Ramos (cell line): ENCODE results near the gene AMZ2.
"Not testable (repeated sequence)": the region's sequence is repeated elsewhere in the genome, so short reads cannot be mapped to it uniquely, and the experiment has no call there.

Experiments
- in situ Hi-C: fragments of 300-500 bp; cut with MboI; formaldehyde crosslinking; loops from one replicate; pipeline ENCODE4 v1.14.3; 2022; ENCODE audit warnings: low sequenced_read_pairs; ENCODE audit not compliant: unreplicated experiment

AMZ2 gene

GRCh38 chr17:68246271-68247028 is 1.4 kb upstream of the AMZ2 start:
- in situ Hi-C loops, result loop anchor here (25.0 kb wide), 3 partner anchors 434 to 1341 kb away; no protein-coding TSS in a partner anchor

GRCh38 chr17:68248199-68248825 is 469 bp downstream of the AMZ2 start:
- in situ Hi-C loops, result loop anchor here (25.0 kb wide), 3 partner anchors 436 to 1339 kb away; no protein-coding TSS in a partner anchor

GRCh38 chr17:68248891-68249290 is 1.0 kb downstream of the AMZ2 start:
- in situ Hi-C loops, result loop anchor here (25.0 kb wide), 3 partner anchors 437 to 1338 kb away; no protein-coding TSS in a partner anchor

GRCh38 chr17:68249354-68249765 is 1.5 kb downstream of the AMZ2 start:
- in situ Hi-C loops, result loop anchor here (25.0 kb wide), 3 partner anchors 437 to 1338 kb away; no protein-coding TSS in a partner anchor

GRCh38 chr17:68253426-68253825 is 5.6 kb downstream of the AMZ2 start:
- in situ Hi-C loops, result not testable (repeated sequence)

- in situ Hi-C loops, result no loop called here
Observed at GRCh38 chr17:68255151-68255550, 7.3 kb downstream of the AMZ2 start.

- in situ Hi-C loops, result no loop called here
Observed at GRCh38 chr17:68255731-68256538, 8.1 kb downstream of the AMZ2 start.

- in situ Hi-C loops, result not testable (repeated sequence)
Observed at GRCh38 chr17:68256701-68257100, 8.9 kb downstream of the AMZ2 start.

- in situ Hi-C loops, result no loop called here
Observed at GRCh38 chr17:68257934-68258333, 10.1 kb downstream of the AMZ2 start.

- in situ Hi-C loops, result not testable (repeated sequence)
Observed at GRCh38 chr17:68258890-68259647, 11.2 kb downstream of the AMZ2 start.

- in situ Hi-C loops, result not testable (repeated sequence)
Observed at GRCh38 chr17:68259648-68259951, 11.8 kb downstream of the AMZ2 start.

- in situ Hi-C loops, result loop anchor here (5.0 kb wide), 1 partner anchor 172 kb away; no protein-coding TSS in a partner anchor
Observed at GRCh38 chr17:68260051-68260762, 12.4 kb downstream of the AMZ2 start.

- in situ Hi-C loops, result loop anchor here (5.0 kb wide), 1 partner anchor 170 kb away; no protein-coding TSS in a partner anchor
Observed at GRCh38 chr17:68262467-68262866, 14.6 kb downstream of the AMZ2 start.

GRCh38 chr17:68263101-68263681 is 15.3 kb downstream of the AMZ2 start:
- in situ Hi-C loops, result loop anchor here (5.0 kb wide), 1 partner anchor 169 kb away; no protein-coding TSS in a partner anchor

GRCh38 chr17:68265833-68266232 is 18.0 kb downstream of the AMZ2 start:
- in situ Hi-C loops, result not testable (repeated sequence)

- in situ Hi-C loops, result no loop called here
Observed at GRCh38 chr17:68273722-68274121, 25.9 kb downstream of the AMZ2 start.

GRCh38 chr17:68276339-68276738 is 28.5 kb downstream of the AMZ2 start:
- in situ Hi-C loops, result not testable (repeated sequence)

- in situ Hi-C loops, result no loop called here
Observed at GRCh38 chr17:68277807-68278206, 30.0 kb downstream of the AMZ2 start.

- in situ Hi-C loops, result not testable (repeated sequence)
Observed at GRCh38 chr17:68281965-68282364, 34.1 kb downstream of the AMZ2 start.
